HUES48 (cell line): ENCODE measurements around the gene WDR41.
"Not testable (repeated sequence)": the region's sequence is repeated elsewhere in the genome, so short reads cannot be mapped to it uniquely, and the experiment has no call there.

Experiments used
- H3K27ac ChIP-seq: one replicate; pipeline ENCODE4 v1.7.0; 2013; ENCODE audit warnings: low read depth, low read length, inconsistent platforms
- H3K27me3 ChIP-seq: 2 replicates; pipeline ENCODE4 v1.6.1; 2013; ENCODE audit warnings: mild to moderate bottlenecking, low read length; ENCODE audit not compliant: control insufficient read depth, insufficient read depth
- H3K36me3 ChIP-seq: 2 replicates; pipeline ENCODE4 v1.6.1; 2013; ENCODE audit warnings: low read length; ENCODE audit not compliant: control insufficient read depth, insufficient read depth
- H3K4me1 ChIP-seq: 2 replicates; pipeline ENCODE4 v1.6.1; 2013; ENCODE audit warnings: mild to moderate bottlenecking, low read length; ENCODE audit not compliant: control insufficient read depth, insufficient read depth
- H3K4me3 ChIP-seq: 2 replicates; pipeline ENCODE4 v1.5.1; 2013; ENCODE audit warnings: mild to moderate bottlenecking, low read depth, low read length
- H3K9ac ChIP-seq: 2 replicates; pipeline ENCODE4 v1.6.1; 2013; ENCODE audit warnings: mild to moderate bottlenecking, low read depth, low read length, moderate library complexity
- H3K9me3 ChIP-seq: 2 replicates; pipeline ENCODE4 v1.6.1; 2013; ENCODE audit warnings: low read length; ENCODE audit not compliant: control insufficient read depth, insufficient read depth

The WDR41 gene

DNA sequence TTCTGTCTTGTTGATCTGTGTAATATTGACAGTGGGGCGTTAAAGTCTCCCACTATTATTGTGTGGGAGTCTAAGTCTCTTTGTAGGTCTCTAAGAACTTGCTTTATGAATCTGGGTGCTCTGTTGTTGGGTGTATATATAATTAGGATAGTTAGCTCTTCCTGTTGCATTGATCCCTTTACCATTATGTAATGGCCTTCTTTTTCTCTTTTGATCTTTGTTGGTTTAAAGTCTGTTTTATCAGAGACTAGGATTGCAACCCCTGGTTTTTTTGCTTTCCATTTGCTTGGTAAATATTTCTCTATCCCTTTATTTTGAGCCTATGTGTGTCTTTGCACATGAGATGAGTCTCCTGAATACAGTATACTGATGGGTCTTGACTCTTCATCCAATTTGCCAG, 105.8 kb downstream of the WDR41 start:
- not testable (repeated sequence) for H3K27ac ChIP-seq, H3K27me3 ChIP-seq, H3K4me1 ChIP-seq, H3K36me3 ChIP-seq, H3K4me3 ChIP-seq, H3K9me3 ChIP-seq, H3K9ac ChIP-seq

GRCh38 chr5:77383336-77383735, 108.8 kb downstream of the WDR41 start:
- H3K4me3 ChIP-seq, H3K9ac ChIP-seq, H3K9me3 ChIP-seq, H3K27me3 ChIP-seq, H3K27ac ChIP-seq, H3K4me1 ChIP-seq, H3K36me3 ChIP-seq: not testable (repeated sequence)
